GM19025 (cell line): ENCODE measurements around the gene FST.

Source experiments
- ATAC-seq: cut with Tn5 transposase; IDR thresholded peaks from one replicate; pipeline ENCODE4 v1.9.1; 2021; ENCODE audit warnings: mild to moderate bottlenecking, low read depth, moderate library complexity; ENCODE audit not compliant: unreplicated experiment

Gene FST

GRCh38 chr5:53508125-53508524 is 27.7 kb downstream of the FST start:
- ATAC-seq: no peak

GRCh38 chr5:53512539-53512938 is 32.1 kb downstream of the FST start:
- no peak for ATAC-seq

- no peak for ATAC-seq
Measured at GRCh38 chr5:53515988-53516387, 35.6 kb downstream of the FST start.

- no peak for ATAC-seq
Measured at GRCh38 chr5:53520813-53521212, 40.4 kb downstream of the FST start.
